T follicular helper cell (primary cell): ENCODE measurements around the gene SLC4A2.
A peak's percentile ranks its signal among the peaks of the same experiment; 100 is the strongest.
"Not testable (repeated sequence)": the region's sequence is repeated elsewhere in the genome, so short reads cannot be mapped to it uniquely, and the experiment has no call there.

Source experiments
- DNase-seq: peaks from one replicate; pipeline ENCODE4 v3.0.0-alpha.2; 2020; ENCODE audit warnings: low read depth
- total RNA-seq, 2 experiments: gene quantifications; one replicate each; lab custom pipeline; 2026; lab: John Stamatoyannopoulos, UW

The SLC4A2 gene
- 72.8 to 75.0 reads per million in 2 experiments for total RNA-seq

- peak; percentile 57 for DNase-seq
Observed at GRCh38 chr7:151059367-151060112, at the start of gene SLC4A2. Gene SLC4A2, plus strand, starts transcription at chr7:151059589. Its CDS starts 2,399 bp downstream, at chr7:151061988.

GRCh38 chr7:151010037-151010306 is 49.4 kb upstream of the SLC4A2 start:
- no peak for DNase-seq

GRCh38 chr7:151010307-151011096 is 48.9 kb upstream of the SLC4A2 start:
- DNase-seq, result peak; percentile 18

GRCh38 chr7:151011097-151011409 is 48.3 kb upstream of the SLC4A2 start:
- no peak for DNase-seq

- DNase-seq, result not testable (repeated sequence)
Observed at GRCh38 chr7:151011616-151012015, 47.8 kb upstream of the SLC4A2 start.

GRCh38 chr7:151012031-151012692 is 47.2 kb upstream of the SLC4A2 start:
- no peak for DNase-seq

- no peak for DNase-seq
Observed at GRCh38 chr7:151012911-151013347, 46.5 kb upstream of the SLC4A2 start.

GRCh38 chr7:151013356-151013732 is 46.0 kb upstream of the SLC4A2 start:
- no peak for DNase-seq

GRCh38 chr7:151013733-151014497 is 45.5 kb upstream of the SLC4A2 start:
- peak; percentile 94 for DNase-seq

- peak; percentile 27 for DNase-seq
Observed at GRCh38 chr7:151014950-151015349, 44.4 kb upstream of the SLC4A2 start.

- DNase-seq, result no peak
Observed at GRCh38 chr7:151015967-151016366, 43.4 kb upstream of the SLC4A2 start.

- no peak for DNase-seq
Observed at GRCh38 chr7:151016505-151016904, 42.9 kb upstream of the SLC4A2 start.

GRCh38 chr7:151016942-151017341 is 42.4 kb upstream of the SLC4A2 start:
- DNase-seq, result peak; percentile 14

GRCh38 chr7:151017370-151017952 is 41.9 kb upstream of the SLC4A2 start:
- DNase-seq, result no peak

- peak; percentile 74 for DNase-seq
Observed at GRCh38 chr7:151017953-151018420, 41.4 kb upstream of the SLC4A2 start.

- peak; percentile 22 for DNase-seq
Observed at GRCh38 chr7:151018421-151019129, 40.8 kb upstream of the SLC4A2 start.

GRCh38 chr7:151019130-151019447 is 40.3 kb upstream of the SLC4A2 start:
- no peak for DNase-seq

GRCh38 chr7:151020231-151020630 is 39.2 kb upstream of the SLC4A2 start:
- DNase-seq, result no peak

GRCh38 chr7:151023232-151023631 is 36.2 kb upstream of the SLC4A2 start:
- DNase-seq, result no peak

GRCh38 chr7:151024435-151025056 is 34.8 kb upstream of the SLC4A2 start, which contains the start of gene ATG9B:
Gene ATG9B, minus strand, starts transcription at chr7:151024494. Its CDS starts 71 bp downstream, at chr7:151024423.
- no peak for DNase-seq
